SK-N-SH (cell line): ENCODE measurements around the gene NUDCD3. TPM values are rescaled to one million over a fixed set of nuclear protein-coding genes. Genes with fewer than 3 reads are reported as not detected.

Experiments used
- CTCF ChIA-PET: fragments of 300-600, 350-600 bp; formaldehyde crosslinking; extraction: SDS; loops from one replicate; lab custom pipeline; 2021; lab: Yijun Ruan, JAX
- POLR2A ChIA-PET: fragments of 350-600 bp; sonication (Branson Sonifier 250); formaldehyde crosslinking; extraction: SDS; loops from one replicate; lab custom pipeline; 2020; ENCODE audit warnings: antibody characterized with exemption, inconsistent platforms; lab: Yijun Ruan, JAX
- DNase-seq: peaks from one replicate; pipeline ENCODE4 v3.0.0; 2012
- H2AFZ ChIP-seq: fragments of 200-600 bp; sonication (generic); 2 replicates; pipeline ENCODE4 v1.8.1; 2016; ENCODE audit warnings: antibody characterized with exemption, mild to moderate bottlenecking, low read depth
- H3F3A ChIP-seq: fragments of 200-600 bp; sonication (generic); replicated peaks from 2 replicates; pipeline ENCODE3; 2016; ENCODE audit warnings: antibody characterized with exemption, mild to moderate bottlenecking; ENCODE audit not compliant: insufficient read depth
- H3K27ac ChIP-seq, 2 experiments: fragments of 200-500 bp in 1 of 2; fragments of 200-600 bp in 1 of 2; sonication (Bioruptor generic) in 1 of 2; sonication (generic), shearing (Covaris generic) in 1 of 2; 2 replicates each; pipeline versions ENCODE4 v1.5.1 to v1.6.1; 2014 to 2016; ENCODE audit warnings: low read depth in 2 of 2, inconsistent platforms in 1 of 2, low read length in 1 of 2, mild to moderate bottlenecking in 1 of 2, mixed read lengths in 1 of 2
- H3K27me3 ChIP-seq: fragments of 200-600 bp; sonication (generic), shearing (Covaris generic); 2 replicates; pipeline ENCODE4 v1.6.1; 2016; ENCODE audit warnings: mixed run types; ENCODE audit not compliant: insufficient read depth
- H3K36me3 ChIP-seq, 2 experiments: fragments of 200-500 bp in 1 of 2; fragments of 200-600 bp in 1 of 2; sonication (Bioruptor generic) in 1 of 2; sonication (generic) in 1 of 2; replicated peaks in 1 of 2; 2 replicates each; pipeline versions ENCODE3 to v1.5.1; 2014 to 2016; ENCODE audit warnings: low read length in 1 of 2, mild to moderate bottlenecking in 1 of 2; ENCODE audit not compliant: insufficient read depth in 2 of 2, control insufficient read depth in 1 of 2
- H3K4me1 ChIP-seq, 2 experiments: fragments of 200-500 bp in 1 of 2; fragments of 200-600 bp in 1 of 2; sonication (Bioruptor generic) in 1 of 2; sonication (generic), shearing (Covaris generic) in 1 of 2; 2 replicates each; pipeline versions ENCODE4 v1.5.1 to v1.6.1; 2014 to 2016; ENCODE audit warnings: low read depth in 1 of 2, low read length in 1 of 2, mixed run types in 1 of 2; ENCODE audit not compliant: insufficient read depth in 2 of 2, control insufficient read depth in 1 of 2
- H3K4me2 ChIP-seq: fragments of 200-600 bp; sonication (generic), shearing (Covaris generic); 2 replicates; pipeline ENCODE4 v1.6.1; 2017; ENCODE audit warnings: mixed run types
- H3K4me3 ChIP-seq, 2 experiments: fragments of 200-500 bp in 1 of 2; fragments of 200-600 bp in 1 of 2; sonication (Bioruptor generic) in 1 of 2; sonication (generic), shearing (Covaris generic) in 1 of 2; 2 replicates each; pipeline versions ENCODE4 v1.5.1 to v1.8.1; 2014 to 2016; ENCODE audit warnings: low read depth in 2 of 2, inconsistent platforms in 1 of 2, low read length in 1 of 2, mild to moderate bottlenecking in 1 of 2, mixed read lengths in 1 of 2, moderate library complexity in 1 of 2
- H3K79me2 ChIP-seq: fragments of 200-600 bp; sonication (generic); 2 replicates; pipeline ENCODE4 v1.8.1; 2017; ENCODE audit warnings: mild to moderate bottlenecking; ENCODE audit not compliant: insufficient read depth
- H3K9ac ChIP-seq: fragments of 200-600 bp; sonication (generic); 2 replicates; pipeline ENCODE4 v1.6.1; 2017; ENCODE audit warnings: mixed run types
- H3K9me2 ChIP-seq: fragments of 200-600 bp; sonication (generic); 2 replicates; pipeline ENCODE4 v1.6.1; 2017; ENCODE audit warnings: mixed run types
- H3K9me3 ChIP-seq: fragments of 200-600 bp; sonication (generic); 2 replicates; pipeline ENCODE4 v1.6.1; 2017; ENCODE audit warnings: mixed run types, mild to moderate bottlenecking, moderate library complexity
- H4K20me1 ChIP-seq: fragments of 200-600 bp; sonication (generic); 2 replicates; pipeline ENCODE4 v1.6.1; 2017; ENCODE audit warnings: mild to moderate bottlenecking, mixed run types; ENCODE audit not compliant: insufficient read depth
- ELF1 ChIP-seq: IDR thresholded peaks from 2 replicates; pipeline ENCODE4 v1.4.0; 2012
- EP300 ChIP-seq, 2 experiments: IDR thresholded peaks; 2 replicates each; pipeline versions ENCODE4 v1.4.0 to v1.6.1; 2012; ENCODE audit warnings: borderline replicate concordance in 1 of 2, low read depth in 1 of 2, low read length in 1 of 2
- FOSL2 ChIP-seq: IDR thresholded peaks from 2 replicates; pipeline ENCODE4 v1.4.0; 2012; ENCODE audit warnings: low read depth, mild to moderate bottlenecking, moderate library complexity, borderline replicate concordance
- FOXJ3 ChIP-seq: sonication (generic); formaldehyde crosslinking; IDR thresholded peaks from 2 replicates; pipeline ENCODE4 v1.5.1; 2020; ENCODE audit warnings: mild to moderate bottlenecking, missing genetic modification reagents
- FOXM1 ChIP-seq: IDR thresholded peaks from 2 replicates; pipeline ENCODE4 v1.4.0; 2012; ENCODE audit warnings: low read depth, mild to moderate bottlenecking
- GABPA ChIP-seq: IDR thresholded peaks from 2 replicates; pipeline ENCODE4 v1.4.0; 2012; ENCODE audit warnings: low read depth, mild to moderate bottlenecking
- JUND ChIP-seq: IDR thresholded peaks from 2 replicates; pipeline ENCODE4 v1.4.0; 2012
- MXI1 ChIP-seq: IDR thresholded peaks from 2 replicates; pipeline ENCODE4 v1.6.1; 2012; ENCODE audit warnings: mild to moderate bottlenecking, low read depth, low read length, improper control_type of control experiment
- POLR2AphosphoS5 ChIP-seq: IDR thresholded peaks from 2 replicates; pipeline ENCODE4 v1.6.1; 2012; ENCODE audit warnings: low read depth, low read length
- RCOR1 ChIP-seq: fragments of 150-350 bp; IDR thresholded peaks from 2 replicates; pipeline ENCODE4 v1.6.1; 2017; ENCODE audit warnings: antibody characterized with exemption, low read length
- RFX5 ChIP-seq: IDR thresholded peaks from 2 replicates; pipeline ENCODE4 v1.6.1; 2012; ENCODE audit warnings: mild to moderate bottlenecking, improper control_type of control experiment, low read length
- TAF1 ChIP-seq: IDR thresholded peaks from 2 replicates; pipeline ENCODE4 v1.6.1; 2012; ENCODE audit warnings: low read depth, mild to moderate bottlenecking, low read length, moderate library complexity, borderline replicate concordance
- TCF12 ChIP-seq: IDR thresholded peaks from 2 replicates; pipeline ENCODE4 v1.4.0; 2012
- YY1 ChIP-seq: IDR thresholded peaks from 2 replicates; pipeline ENCODE4 v1.4.0; 2012; ENCODE audit warnings: low read depth, mild to moderate bottlenecking
- WGBS: methylation state at CpG from one replicate; pipeline ENCODE4 v1.1.6; 2017; ENCODE audit warnings: low lambda C conversion rate; 5-methylcytosine and 5-hydroxymethylcytosine counted together
- polyA plus RNA-seq, 3 experiments: library from polyadenylated mRNA; depleted of rRNA; stranded (reverse); fragments of >200 nt; gene quantifications; 2 replicates each; pipeline ENCODE4 v1.2.3, GENCODE V29; 2012
- TF ChIP-seq, protein P1 (sequence below): IDR thresholded peaks from 2 replicates; pipeline ENCODE4 v1.4.0; 2012; ENCODE audit warnings: low read depth
- TF ChIP-seq, protein P2 (sequence below): fragments of 150-350 bp; IDR thresholded peaks from 2 replicates; pipeline ENCODE4 v1.6.1; 2016; ENCODE audit warnings: mild to moderate bottlenecking, low read depth, low read length
- TF ChIP-seq, protein P3 (sequence below): IDR thresholded peaks from 2 replicates; pipeline ENCODE4 v1.4.0; 2012; ENCODE audit warnings: low read depth, borderline replicate concordance
- TF ChIP-seq, protein P4 (sequence below): fragments of 200-600 bp; sonication (generic); IDR thresholded peaks from 2 replicates; pipeline ENCODE4 v1.6.1; 2017; ENCODE audit warnings: antibody characterized with exemption, mild to moderate bottlenecking, moderate library complexity

The NUDCD3 gene
- polyA plus RNA-seq, 1 of the 3 experiments (the other 2 are of a cell fraction) = 66.0 TPM

- H3K27me3 ChIP-seq = no peaks in the 10 kb centered on the region
- H3K9ac ChIP-seq = no peak overlapping the region
- POLR2A ChIA-PET = no interaction called here
- no peak overlapping the region for H3K4me3 ChIP-seq
- DNase-seq = no peak
- no peak overlapping the region for H3K27ac ChIP-seq
- no peaks in the 10 kb centered on the region for H3K9me2 ChIP-seq
- no peak overlapping the region for H2AFZ ChIP-seq
- no peaks in the 10 kb centered on the region for H3K36me3 ChIP-seq
- H3K4me1 ChIP-seq = no peaks in the 10 kb centered on the region
- H3F3A ChIP-seq = peaks cover 5% of the 10 kb centered on the region
- CTCF ChIA-PET = no interaction called here
- H3K79me2 ChIP-seq = no peaks in the 10 kb centered on the region
- H3K4me2 ChIP-seq = no peak overlapping the region
- WGBS = 67% methylated on average over 5 of the region's 5 CpGs
- no peak for TF ChIP-seq MXI1
- no peak for TF ChIP-seq GABPA
- TF ChIP-seq FOXM1 = no peak
- no peak for TF ChIP-seq FOXJ3 (CRISPR knock-in tag)
- TF ChIP-seq, protein P1, sequence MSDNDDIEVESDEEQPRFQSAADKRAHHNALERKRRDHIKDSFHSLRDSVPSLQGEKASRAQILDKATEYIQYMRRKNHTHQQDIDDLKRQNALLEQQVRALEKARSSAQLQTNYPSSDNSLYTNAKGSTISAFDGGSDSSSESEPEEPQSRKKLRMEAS = no peak
- no peak for TF ChIP-seq JUND
- TF ChIP-seq RFX5 = no peak
- no peak for TF ChIP-seq TCF12
- TF ChIP-seq POLR2AphosphoS5 = no peak
- TF ChIP-seq, protein P2, sequence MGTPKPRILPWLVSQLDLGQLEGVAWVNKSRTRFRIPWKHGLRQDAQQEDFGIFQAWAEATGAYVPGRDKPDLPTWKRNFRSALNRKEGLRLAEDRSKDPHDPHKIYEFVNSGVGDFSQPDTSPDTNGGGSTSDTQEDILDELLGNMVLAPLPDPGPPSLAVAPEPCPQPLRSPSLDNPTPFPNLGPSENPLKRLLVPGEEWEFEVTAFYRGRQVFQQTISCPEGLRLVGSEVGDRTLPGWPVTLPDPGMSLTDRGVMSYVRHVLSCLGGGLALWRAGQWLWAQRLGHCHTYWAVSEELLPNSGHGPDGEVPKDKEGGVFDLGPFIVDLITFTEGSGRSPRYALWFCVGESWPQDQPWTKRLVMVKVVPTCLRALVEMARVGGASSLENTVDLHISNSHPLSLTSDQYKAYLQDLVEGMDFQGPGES = no peak
- no peak for TF ChIP-seq FOSL2
- no peak for TF ChIP-seq RCOR1
- TF ChIP-seq ELF1 = no peak
- TF ChIP-seq YY1 = no peak
- no peak for TF ChIP-seq EP300 (IDR thresholded peaks at IDR 0.05; ENCODE audit: borderline replicate concordance in 1 of 2, low read depth in 1 of 2, low read length in 1 of 2)
- TF ChIP-seq, protein P3, sequence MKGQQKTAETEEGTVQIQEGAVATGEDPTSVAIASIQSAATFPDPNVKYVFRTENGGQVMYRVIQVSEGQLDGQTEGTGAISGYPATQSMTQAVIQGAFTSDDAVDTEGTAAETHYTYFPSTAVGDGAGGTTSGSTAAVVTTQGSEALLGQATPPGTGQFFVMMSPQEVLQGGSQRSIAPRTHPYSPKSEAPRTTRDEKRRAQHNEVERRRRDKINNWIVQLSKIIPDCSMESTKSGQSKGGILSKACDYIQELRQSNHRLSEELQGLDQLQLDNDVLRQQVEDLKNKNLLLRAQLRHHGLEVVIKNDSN = no peak
- TF ChIP-seq, protein P4, sequence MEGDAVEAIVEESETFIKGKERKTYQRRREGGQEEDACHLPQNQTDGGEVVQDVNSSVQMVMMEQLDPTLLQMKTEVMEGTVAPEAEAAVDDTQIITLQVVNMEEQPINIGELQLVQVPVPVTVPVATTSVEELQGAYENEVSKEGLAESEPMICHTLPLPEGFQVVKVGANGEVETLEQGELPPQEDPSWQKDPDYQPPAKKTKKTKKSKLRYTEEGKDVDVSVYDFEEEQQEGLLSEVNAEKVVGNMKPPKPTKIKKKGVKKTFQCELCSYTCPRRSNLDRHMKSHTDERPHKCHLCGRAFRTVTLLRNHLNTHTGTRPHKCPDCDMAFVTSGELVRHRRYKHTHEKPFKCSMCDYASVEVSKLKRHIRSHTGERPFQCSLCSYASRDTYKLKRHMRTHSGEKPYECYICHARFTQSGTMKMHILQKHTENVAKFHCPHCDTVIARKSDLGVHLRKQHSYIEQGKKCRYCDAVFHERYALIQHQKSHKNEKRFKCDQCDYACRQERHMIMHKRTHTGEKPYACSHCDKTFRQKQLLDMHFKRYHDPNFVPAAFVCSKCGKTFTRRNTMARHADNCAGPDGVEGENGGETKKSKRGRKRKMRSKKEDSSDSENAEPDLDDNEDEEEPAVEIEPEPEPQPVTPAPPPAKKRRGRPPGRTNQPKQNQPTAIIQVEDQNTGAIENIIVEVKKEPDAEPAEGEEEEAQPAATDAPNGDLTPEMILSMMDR = no peak
- TF ChIP-seq TAF1 = no peak
- no peaks in the 10 kb centered on the region for H3K9me3 ChIP-seq
- no peaks in the 10 kb centered on the region for H4K20me1 ChIP-seq
Measured at GRCh38 chr7:44367475-44368043, 122.9 kb downstream of the NUDCD3 start.
